SK-N-SH (cell line): Measurements from ENCODE around the gene THUMPD2.

Source experiments
- CTCF ChIP-seq: fragments of 200-600 bp; sonication (generic); IDR thresholded peaks from 2 replicates; pipeline ENCODE4 v1.6.1; 2017; ENCODE audit warnings: antibody characterized with exemption, mild to moderate bottlenecking, moderate library complexity
- FOSL2 ChIP-seq: IDR thresholded peaks from 2 replicates; pipeline ENCODE4 v1.4.0; 2012; ENCODE audit warnings: low read depth, mild to moderate bottlenecking, moderate library complexity, borderline replicate concordance
- GABPA ChIP-seq: IDR thresholded peaks from 2 replicates; pipeline ENCODE4 v1.4.0; 2012; ENCODE audit warnings: low read depth, mild to moderate bottlenecking
- GATA2 ChIP-seq: sonication (generic); formaldehyde crosslinking; IDR thresholded peaks from 2 replicates; pipeline ENCODE4 v1.5.0; 2020; ENCODE audit warnings: mild to moderate bottlenecking, missing genetic modification reagents
- JUND ChIP-seq: IDR thresholded peaks from 2 replicates; pipeline ENCODE4 v1.4.0; 2012
- MEF2A ChIP-seq: IDR thresholded peaks from 2 replicates; pipeline ENCODE4 v1.4.0; 2012; ENCODE audit warnings: low read depth, borderline replicate concordance
- POLR2AphosphoS5 ChIP-seq: IDR thresholded peaks from 2 replicates; pipeline ENCODE4 v1.6.1; 2012; ENCODE audit warnings: low read depth, low read length
- RAD21 ChIP-seq: IDR thresholded peaks from 2 replicates; pipeline ENCODE4 v1.6.1; 2012; ENCODE audit warnings: mild to moderate bottlenecking, low read length
- REST ChIP-seq: IDR thresholded peaks from 2 replicates; pipeline ENCODE4 v1.6.1; 2012; ENCODE audit warnings: mild to moderate bottlenecking, low read depth, low read length, moderate library complexity
- TCF12 ChIP-seq: IDR thresholded peaks from 2 replicates; pipeline ENCODE4 v1.4.0; 2012
- TEAD4 ChIP-seq: IDR thresholded peaks from 2 replicates; pipeline ENCODE4 v1.4.0; 2012; ENCODE audit warnings: mild to moderate bottlenecking, borderline replicate concordance; ENCODE audit not compliant: insufficient read depth
- USF2 ChIP-seq: fragments of 150-350 bp; IDR thresholded peaks from 2 replicates; pipeline ENCODE4 v1.6.1; 2017; ENCODE audit warnings: antibody characterized with exemption, low read length, low read depth, borderline replicate concordance

- TF ChIP-seq CTCF: no peak
- TF ChIP-seq TCF12: no peak
- no peak for TF ChIP-seq FOSL2
- TF ChIP-seq TEAD4: no peak
- TF ChIP-seq GABPA: no peak
- no peak for TF ChIP-seq REST
- no peak for TF ChIP-seq USF2
- no peak for TF ChIP-seq JUND
- TF ChIP-seq RAD21: no peak
- no peak for TF ChIP-seq POLR2AphosphoS5
- no peak for TF ChIP-seq MEF2A
- TF ChIP-seq GATA2: no peak
Observed at GRCh38 chr2:39782591-39782990, 3.5 kb upstream of the THUMPD2 start.
